ENCODE data around the gene MIAT.

DNA sequence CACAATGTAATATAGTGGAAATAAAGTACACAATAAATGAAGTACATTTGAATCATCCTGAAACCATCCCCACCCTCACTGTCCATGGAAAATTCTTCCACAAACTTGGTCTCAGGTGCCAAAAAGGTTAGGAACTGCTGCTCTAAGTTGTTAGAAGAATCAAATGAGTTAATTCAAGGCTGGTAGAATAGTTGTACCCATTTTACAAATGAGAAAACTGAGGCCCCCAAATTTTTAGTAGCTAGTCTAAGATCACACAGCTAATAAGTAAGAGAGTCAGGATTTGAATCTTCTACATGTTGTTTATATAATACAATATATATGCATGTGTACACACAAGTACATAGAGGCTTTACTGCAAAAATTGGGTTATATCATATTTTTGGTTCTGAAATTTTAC, 43.1 kb downstream of the MIAT start:
- TF ChIP-seq POLR2A (IDR thresholded peaks at IDR 0.05; ENCODE audit: low read length) (no peak), GATA1 (IDR thresholded peaks at IDR 0.05; ENCODE audit: low read depth, low read length) (no peak)

Measured in erythroblast (primary cell).